HepG2 (cell line): ENCODE results near the gene PWP1. TPM values are rescaled to one million over a fixed set of nuclear protein-coding genes. Genes with fewer than 3 reads are reported as not detected.

Source experiments
- BATF2 ChIP-seq: sonication (generic); formaldehyde crosslinking; IDR thresholded peaks from 2 replicates; pipeline ENCODE4 v1.8.0; 2022; ENCODE audit warnings: mild to moderate bottlenecking, missing genetic modification reagents, moderate library complexity
- CEBPG ChIP-seq: IDR thresholded peaks from 2 replicates; pipeline ENCODE4 v1.6.1; 2016
- ELF4 ChIP-seq: sonication (generic); formaldehyde crosslinking; IDR thresholded peaks from 2 replicates; pipeline ENCODE4 v1.5.0; 2020; ENCODE audit warnings: missing genetic modification reagents, mild to moderate bottlenecking, moderate library complexity, borderline replicate concordance
- HNRNPLL ChIP-seq: fragments of 200-400 bp; formaldehyde crosslinking; IDR thresholded peaks from 2 replicates; pipeline ENCODE4 v1.6.1; 2017; ENCODE audit warnings: mild to moderate bottlenecking, low read depth, low read length; ENCODE audit not compliant: poor library complexity, severe bottlenecking
- IRF9 ChIP-seq: sonication (generic); formaldehyde crosslinking; IDR thresholded peaks from 2 replicates; pipeline ENCODE4 v1.8.0; 2022; ENCODE audit warnings: missing genetic modification reagents, mild to moderate bottlenecking, borderline replicate concordance
- KLF12 ChIP-seq: sonication (generic); formaldehyde crosslinking; IDR thresholded peaks from 2 replicates; pipeline ENCODE4 v1.4.0; 2020; ENCODE audit warnings: missing genetic modification reagents, borderline replicate concordance
- MXI1 ChIP-seq: IDR thresholded peaks from 3 replicates; pipeline ENCODE4 v1.6.1; 2012; ENCODE audit warnings: low read depth, low read length, inconsistent platforms, borderline replicate concordance
- PPARG ChIP-seq: conservative IDR thresholded peaks from 2 replicates; pipeline ENCODE4 v1.6.1; 2016; ENCODE audit warnings: missing biosample characterization, missing genetic modification reagents
- PREB ChIP-seq: sonication (generic); formaldehyde crosslinking; IDR thresholded peaks from 2 replicates; pipeline ENCODE4 v1.4.0; 2020; ENCODE audit warnings: missing genetic modification reagents
- RAD21 ChIP-seq: fragments of 450-650 bp; formaldehyde crosslinking; IDR thresholded peaks from 2 replicates; pipeline ENCODE4 v1.5.0; 2020; ENCODE audit warnings: mild to moderate bottlenecking
- SUZ12 ChIP-seq: fragments of 150-350 bp; IDR thresholded peaks from 2 replicates; pipeline ENCODE4 v1.6.1; 2014; ENCODE audit warnings: low read depth, low read length
- ZNF207 ChIP-seq: fragments of 450-650 bp; IDR thresholded peaks from 2 replicates; pipeline ENCODE4 v1.6.1; 2016; ENCODE audit warnings: antibody characterized with exemption, borderline replicate concordance
- ZNF318 ChIP-seq: sonication (generic); formaldehyde crosslinking; IDR thresholded peaks from 2 replicates; pipeline ENCODE4 v1.4.0; 2020; ENCODE audit warnings: mild to moderate bottlenecking, missing genetic modification reagents
- ZNF790 ChIP-seq: sonication (generic); formaldehyde crosslinking; IDR thresholded peaks from 2 replicates; pipeline ENCODE4 v1.8.0; 2022; ENCODE audit warnings: missing genetic modification reagents, mild to moderate bottlenecking, borderline replicate concordance
- ZXDC ChIP-seq: sonication (generic); formaldehyde crosslinking; IDR thresholded peaks from 2 replicates; pipeline ENCODE4 v1.5.0; 2020; ENCODE audit warnings: mild to moderate bottlenecking, missing genetic modification reagents
- polyA plus RNA-seq, 8 experiments: library from polyadenylated mRNA; depleted of rRNA in 3 of 8; stranded (reverse) in 7 of 8; unstranded in 1 of 8; fragments of >200 nt; fragmentation: Illumina TruSeq in 4 of 8; extraction: Trizol in 4 of 8; gene quantifications; 2 replicates each; pipeline versions ENCODE4 v1.2.1 to v1.2.3, GENCODE V29; 2011 to 2016; ENCODE audit warnings: low read depth in 4 of 8, missing spikeins in 1 of 8, mixed read lengths in 1 of 8; ENCODE audit not compliant: insufficient read depth in 1 of 8
- total RNA-seq, 5 experiments: library from RNA; depleted of rRNA; stranded (reverse); fragments of >200 nt; fragmentation: Illumina TruSeq; extraction: Trizol; gene quantifications; 2 replicates each; pipeline ENCODE4 v1.2.3, GENCODE V29; 2016; ENCODE audit warnings: low read depth in 1 of 5

The PWP1 gene
- total and polyA plus RNA-seq, 2 of the 13 experiments (the other 11 are each of a cell fraction or from before 2014, with no cell fraction given) = 65.9 to 70.2 TPM

- no peak for TF ChIP-seq IRF9 (CRISPR knock-in tag)
- TF ChIP-seq ZNF207 = no peak
- TF ChIP-seq SUZ12 = no peak
- no peak for TF ChIP-seq ELF4
- TF ChIP-seq PPARG (CRISPR knock-in tag) = no peak
- no peak for TF ChIP-seq CEBPG (CRISPR knock-in tag)
- TF ChIP-seq MXI1 = peak; percentile 89; the same call in 2 of the 3 replicates
- peak; percentile 98 for TF ChIP-seq RAD21 (CRISPR knock-in tag)
- TF ChIP-seq PREB = no peak
- TF ChIP-seq ZNF790 = no peak
- TF ChIP-seq BATF2 (CRISPR knock-in tag) = no peak
- TF ChIP-seq ZXDC (CRISPR knock-in tag) = peak; percentile 55; the same call in 1 of the 2 replicates
- peak; percentile 94 for TF ChIP-seq HNRNPLL
- TF ChIP-seq ZNF318 = no peak
- TF ChIP-seq KLF12 (CRISPR knock-in tag) = peak; percentile 86
Measured at GRCh38 chr12:107760809-107761501, 75.4 kb downstream of the PWP1 start, which contains the start of gene PRDM4 (continued).
